Peyer's patch (tissue), 4 donors: ENCODE measurements around the gene TEAD1.

ENCODE experiments used
- CTCF ChIP-seq, 6 experiments: fragments of 450-650 bp in 4 of 6; fragments of 200-600 bp in 2 of 6; sonication (generic) in 1 of 6; IDR thresholded peaks; one replicate each; pipeline ENCODE4 v1.5.1; 2017 to 2019; ENCODE audit warnings: antibody characterized with exemption in 6 of 6, mild to moderate bottlenecking in 3 of 6, moderate library complexity in 1 of 6
- POLR2A ChIP-seq, 2 donors: fragments of 450-650 bp; IDR thresholded peaks; one replicate each; pipeline ENCODE4 v1.5.1; 2017; ENCODE audit warnings: antibody characterized with exemption in 2 of 2, mild to moderate bottlenecking in 2 of 2, moderate library complexity in 2 of 2

- TF ChIP-seq POLR2A (IDR thresholded peaks at IDR 0.05), result no peak
- no peak for TF ChIP-seq CTCF (IDR thresholded peaks at IDR 0.05)
Measured at GRCh38 chr11:12624595-12624994, 49.6 kb upstream of the TEAD1 start.
